ENCODE measurements around the gene WASF1. TPM values are rescaled to one million over a fixed set of nuclear protein-coding genes. Genes with fewer than 3 reads are reported as not detected.
"Not testable (repeated sequence)": the region's sequence is repeated elsewhere in the genome, so short reads cannot be mapped to it uniquely, and the experiment has no call there.

Gene WASF1
- total RNA-seq, 3 donors from 2014 or later = 1.2 to 2.3 (median 1.9) TPM

GRCh38 chr6:110089323-110089722 lies 90.1 kb downstream of the WASF1 start:
- Mint-ChIP-seq H3K27me3 (ENCODE audit: low read depth) (peaks cover 4% of the 10 kb centered on the region), H3K4me3 (no peak overlapping the region)
- no peak for DNase-seq

GRCh38 chr6:110085285-110085684 lies 94.2 kb downstream of the WASF1 start:
- DNase-seq (no peak), ATAC-seq (no peak)
- Mint-ChIP-seq H3K9me3 (no peaks in the 10 kb centered on the region), H3K4me1 (ENCODE audit: low read depth) (no peaks in the 10 kb centered on the region), H3K27me3 (ENCODE audit: low read depth) (peaks cover 4% of the 10 kb centered on the region), H3K4me3 (no peak overlapping the region), H3K36me3 (ENCODE audit: insufficient read depth) (no peaks in the 10 kb centered on the region)

More at GRCh38 chr6:110089323-110089722, 90.1 kb downstream of the WASF1 start:
- Mint-ChIP-seq H3K4me1 (ENCODE audit: low read depth) (no peaks in the 10 kb centered on the region), H3K36me3 (ENCODE audit: insufficient read depth) (no peaks in the 10 kb centered on the region), H3K9me3 (no peaks in the 10 kb centered on the region)
- no peak for ATAC-seq

- no peak for DNase-seq
- no peak for ATAC-seq
- H3K27me3 Mint-ChIP-seq (ENCODE audit: low read depth) = peaks cover 4% of the 10 kb centered on the region
These were observed 95.4 kb downstream of the WASF1 start for GRCh38 chr6:110083875-110084585.

GRCh38 chr6:110075406-110075805 lies 104.1 kb downstream of the WASF1 start:
- no peaks in the 10 kb centered on the region for H3K4me1 Mint-ChIP-seq (ENCODE audit: low read depth)
- H3K9me3 Mint-ChIP-seq = no peaks in the 10 kb centered on the region
- DNase-seq (no peak), ATAC-seq (no peak)
- no peaks in the 10 kb centered on the region for H3K36me3 Mint-ChIP-seq (ENCODE audit: insufficient read depth)
- no peak overlapping the region for H3K4me3 Mint-ChIP-seq
- peaks cover 9% of the 10 kb centered on the region for H3K27me3 Mint-ChIP-seq (ENCODE audit: low read depth)

More at GRCh38 chr6:110083875-110084585, 95.4 kb downstream of the WASF1 start:
- Mint-ChIP-seq H3K9me3 (no peaks in the 10 kb centered on the region), H3K36me3 (ENCODE audit: insufficient read depth) (no peaks in the 10 kb centered on the region), H3K4me3 (no peak overlapping the region), H3K4me1 (ENCODE audit: low read depth) (no peaks in the 10 kb centered on the region)

- not testable (repeated sequence) for H3K9me3 Mint-ChIP-seq
These were observed 106.0 kb downstream of the WASF1 start for GRCh38 chr6:110073474-110073873.

GRCh38 chr6:110068592-110068967 lies 110.9 kb downstream of the WASF1 start:
- Mint-ChIP-seq H3K36me3 (ENCODE audit: insufficient read depth) (no peaks in the 10 kb centered on the region), H3K4me3 (no peak overlapping the region), H3K27me3 (ENCODE audit: low read depth) (peaks cover 24% of the 10 kb centered on the region), H3K4me1 (ENCODE audit: low read depth) (peaks cover 2% of the 10 kb centered on the region), H3K9me3 (no peaks in the 10 kb centered on the region)
- DNase-seq = no peak
- no peak for ATAC-seq

More at GRCh38 chr6:110073474-110073873, 106.0 kb downstream of the WASF1 start:
- DNase-seq; H3K4me3 Mint-ChIP-seq; H3K4me1 Mint-ChIP-seq (ENCODE audit: low read depth); ATAC-seq; H3K36me3 Mint-ChIP-seq (ENCODE audit: insufficient read depth): not testable (repeated sequence)
- H3K27me3 Mint-ChIP-seq (ENCODE audit: low read depth) = peaks cover 16% of the 10 kb centered on the region

- ATAC-seq = no peak
- H3K4me1 Mint-ChIP-seq (ENCODE audit: low read depth) = peaks cover 2% of the 10 kb centered on the region
These were observed 111.5 kb downstream of the WASF1 start for GRCh38 chr6:110067837-110068591.

GRCh38 chr6:110064744-110065524 lies 114.5 kb downstream of the WASF1 start:
- no peak for ATAC-seq
- Mint-ChIP-seq H3K9me3 (no peaks in the 10 kb centered on the region), H3K4me3 (no peak overlapping the region), H3K27me3 (ENCODE audit: low read depth) (peaks cover 35% of the 10 kb centered on the region), H3K36me3 (ENCODE audit: insufficient read depth) (no peaks in the 10 kb centered on the region), H3K4me1 (ENCODE audit: low read depth) (peaks cover 2% of the 10 kb centered on the region)
- DNase-seq = no peak

More at GRCh38 chr6:110067837-110068591, 111.5 kb downstream of the WASF1 start:
- H3K4me3 Mint-ChIP-seq = no peak overlapping the region
- no peaks in the 10 kb centered on the region for H3K36me3 Mint-ChIP-seq (ENCODE audit: insufficient read depth)
- H3K27me3 Mint-ChIP-seq (ENCODE audit: low read depth) = peaks cover 25% of the 10 kb centered on the region
- no peaks in the 10 kb centered on the region for H3K9me3 Mint-ChIP-seq
- DNase-seq = no peak

GRCh38 chr6:110063594-110064263 lies 115.7 kb downstream of the WASF1 start:
- Mint-ChIP-seq H3K9me3 (no peaks in the 10 kb centered on the region), H3K36me3 (ENCODE audit: insufficient read depth) (no peaks in the 10 kb centered on the region)
- no peak for DNase-seq

GRCh38 chr6:110055387-110055735 lies 124.1 kb downstream of the WASF1 start:
- no peak overlapping the region for H3K4me3 Mint-ChIP-seq
- H3K27me3 Mint-ChIP-seq (ENCODE audit: low read depth) = peaks cover 21% of the 10 kb centered on the region
- H3K36me3 Mint-ChIP-seq (ENCODE audit: insufficient read depth) = no peaks in the 10 kb centered on the region
- DNase-seq = no peak
- no peak for ATAC-seq
- no peaks in the 10 kb centered on the region for H3K4me1 Mint-ChIP-seq (ENCODE audit: low read depth)
- H3K9me3 Mint-ChIP-seq = no peaks in the 10 kb centered on the region

More at GRCh38 chr6:110063594-110064263, 115.7 kb downstream of the WASF1 start:
- Mint-ChIP-seq H3K4me1 (ENCODE audit: low read depth) (peaks cover 2% of the 10 kb centered on the region), H3K27me3 (ENCODE audit: low read depth) (peaks cover 35% of the 10 kb centered on the region), H3K4me3 (no peak overlapping the region)
- ATAC-seq = peak; percentile 63 to 87

GRCh38 chr6:110054664-110055386 lies 124.6 kb downstream of the WASF1 start:
- no peak for DNase-seq
- ATAC-seq = no peak
- peaks cover 18% of the 10 kb centered on the region for H3K27me3 Mint-ChIP-seq (ENCODE audit: low read depth)

GRCh38 chr6:110053395-110054240 lies 125.9 kb downstream of the WASF1 start:
- no peak for ATAC-seq
- no peaks in the 10 kb centered on the region for H3K9me3 Mint-ChIP-seq
- no peaks in the 10 kb centered on the region for H3K36me3 Mint-ChIP-seq (ENCODE audit: insufficient read depth)
- no peak for DNase-seq
- H3K4me3 Mint-ChIP-seq = no peak overlapping the region
- H3K27me3 Mint-ChIP-seq (ENCODE audit: low read depth) = peaks cover 13% of the 10 kb centered on the region
- H3K4me1 Mint-ChIP-seq (ENCODE audit: low read depth) = no peaks in the 10 kb centered on the region

More at GRCh38 chr6:110054664-110055386, 124.6 kb downstream of the WASF1 start:
- Mint-ChIP-seq H3K4me1 (ENCODE audit: low read depth) (no peaks in the 10 kb centered on the region), H3K4me3 (no peak overlapping the region), H3K36me3 (ENCODE audit: insufficient read depth) (no peaks in the 10 kb centered on the region), H3K9me3 (no peaks in the 10 kb centered on the region)

- Mint-ChIP-seq H3K36me3 (ENCODE audit: insufficient read depth) (no peaks in the 10 kb centered on the region), H3K27me3 (ENCODE audit: low read depth) (peaks cover 14% of the 10 kb centered on the region), H3K4me3 (no peak overlapping the region), H3K9me3 (no peaks in the 10 kb centered on the region), H3K4me1 (ENCODE audit: low read depth) (no peaks in the 10 kb centered on the region)
- no peak for DNase-seq
- no peak for ATAC-seq
These were observed 129.0 kb downstream of the WASF1 start for GRCh38 chr6:110050440-110050813.

Measured in activated T-cell treated with anti-CD3 and anti-CD28 coated beads, Interleukin-2, amount 50 U/mL, for 4 hours (primary cell).